ENCODE measurements around the gene USH2A.

USH2A gene

GRCh38 chr1:216057947-216058346 lies 365.3 kb downstream of the USH2A start:
- Mint-ChIP-seq H3K4me1 (ENCODE audit: low read depth) (no peaks in the 10 kb centered on the region), H3K9me3 (peaks cover under 1% of the 10 kb centered on the region), H3K4me3 (no peak overlapping the region), H3K36me3 (ENCODE audit: low read depth) (no peaks in the 10 kb centered on the region), H3K27ac (no peak overlapping the region), H3K27me3 (ENCODE audit: low read depth) (no peaks in the 10 kb centered on the region)

GRCh38 chr1:216057063-216057462 lies 366.2 kb downstream of the USH2A start:
- H3K4me1 Mint-ChIP-seq (ENCODE audit: low read depth): no peaks in the 10 kb centered on the region
- no peak overlapping the region for H3K27ac Mint-ChIP-seq
- peaks cover 5% of the 10 kb centered on the region for H3K9me3 Mint-ChIP-seq
- H3K27me3 Mint-ChIP-seq (ENCODE audit: low read depth): no peaks in the 10 kb centered on the region
- H3K4me3 Mint-ChIP-seq: no peak overlapping the region
- H3K36me3 Mint-ChIP-seq (ENCODE audit: low read depth): no peaks in the 10 kb centered on the region

- Mint-ChIP-seq H3K27ac (no peak overlapping the region), H3K4me1 (ENCODE audit: low read depth) (no peaks in the 10 kb centered on the region)
Measured at GRCh38 chr1:216055004-216055403, 368.2 kb downstream of the USH2A start.

GRCh38 chr1:216054600-216054999 lies 368.6 kb downstream of the USH2A start:
- Mint-ChIP-seq H3K36me3 (ENCODE audit: low read depth) (no peaks in the 10 kb centered on the region), H3K4me3 (no peak overlapping the region), H3K27me3 (ENCODE audit: low read depth) (no peaks in the 10 kb centered on the region), H3K9me3 (peaks cover 8% of the 10 kb centered on the region), H3K4me1 (ENCODE audit: low read depth) (no peaks in the 10 kb centered on the region), H3K27ac (no peak overlapping the region)

More at GRCh38 chr1:216055004-216055403, 368.2 kb downstream of the USH2A start:
- Mint-ChIP-seq H3K27me3 (ENCODE audit: low read depth) (no peaks in the 10 kb centered on the region), H3K36me3 (ENCODE audit: low read depth) (no peaks in the 10 kb centered on the region), H3K4me3 (no peak overlapping the region), H3K9me3 (peaks cover 8% of the 10 kb centered on the region)

GRCh38 chr1:216051071-216051470 lies 372.2 kb downstream of the USH2A start:
- Mint-ChIP-seq H3K4me3 (no peak overlapping the region), H3K27me3 (ENCODE audit: low read depth) (no peaks in the 10 kb centered on the region), H3K36me3 (ENCODE audit: low read depth) (no peaks in the 10 kb centered on the region), H3K4me1 (ENCODE audit: low read depth) (no peaks in the 10 kb centered on the region), H3K9me3 (peaks cover 8% of the 10 kb centered on the region), H3K27ac (no peak overlapping the region)

GRCh38 chr1:216049741-216050430 lies 373.4 kb downstream of the USH2A start:
- Mint-ChIP-seq H3K4me1 (ENCODE audit: low read depth) (no peaks in the 10 kb centered on the region), H3K4me3 (no peak overlapping the region), H3K9me3 (peaks cover 8% of the 10 kb centered on the region), H3K27ac (no peak overlapping the region), H3K27me3 (ENCODE audit: low read depth) (no peaks in the 10 kb centered on the region), H3K36me3 (ENCODE audit: low read depth) (no peaks in the 10 kb centered on the region)

- H3K27me3 Mint-ChIP-seq (ENCODE audit: low read depth): no peaks in the 10 kb centered on the region
- H3K36me3 Mint-ChIP-seq (ENCODE audit: low read depth): no peaks in the 10 kb centered on the region
- peaks cover 8% of the 10 kb centered on the region for H3K9me3 Mint-ChIP-seq
- H3K4me1 Mint-ChIP-seq (ENCODE audit: low read depth): no peaks in the 10 kb centered on the region
- H3K4me3 Mint-ChIP-seq: no peak overlapping the region
- H3K27ac Mint-ChIP-seq: no peak overlapping the region
Measured at GRCh38 chr1:216047811-216048572, 375.3 kb downstream of the USH2A start.

- H3K4me3 Mint-ChIP-seq: no peak overlapping the region
- H3K27ac Mint-ChIP-seq: no peak overlapping the region
- no peaks in the 10 kb centered on the region for H3K27me3 Mint-ChIP-seq (ENCODE audit: low read depth)
- peaks cover 3% of the 10 kb centered on the region for H3K9me3 Mint-ChIP-seq
- no peaks in the 10 kb centered on the region for H3K36me3 Mint-ChIP-seq (ENCODE audit: low read depth)
- H3K4me1 Mint-ChIP-seq (ENCODE audit: low read depth): no peaks in the 10 kb centered on the region
Measured at GRCh38 chr1:216046336-216046735, 376.9 kb downstream of the USH2A start.

GRCh38 chr1:216045400-216045799 lies 377.8 kb downstream of the USH2A start:
- no peaks in the 10 kb centered on the region for H3K9me3 Mint-ChIP-seq
- H3K4me1 Mint-ChIP-seq (ENCODE audit: low read depth): no peaks in the 10 kb centered on the region
- no peaks in the 10 kb centered on the region for H3K27me3 Mint-ChIP-seq (ENCODE audit: low read depth)
- no peaks in the 10 kb centered on the region for H3K36me3 Mint-ChIP-seq (ENCODE audit: low read depth)
- no peak overlapping the region for H3K27ac Mint-ChIP-seq
- no peak overlapping the region for H3K4me3 Mint-ChIP-seq

- Mint-ChIP-seq H3K4me3 (no peak overlapping the region), H3K4me1 (ENCODE audit: low read depth) (no peaks in the 10 kb centered on the region), H3K27me3 (ENCODE audit: low read depth) (no peaks in the 10 kb centered on the region), H3K27ac (no peak overlapping the region), H3K9me3 (no peaks in the 10 kb centered on the region), H3K36me3 (ENCODE audit: low read depth) (no peaks in the 10 kb centered on the region)
Measured at GRCh38 chr1:216044538-216044937, 378.7 kb downstream of the USH2A start.

- Mint-ChIP-seq H3K27ac (no peak overlapping the region), H3K4me3 (no peak overlapping the region), H3K27me3 (ENCODE audit: low read depth) (no peaks in the 10 kb centered on the region), H3K36me3 (ENCODE audit: low read depth) (no peaks in the 10 kb centered on the region), H3K4me1 (ENCODE audit: low read depth) (no peaks in the 10 kb centered on the region), H3K9me3 (no peaks in the 10 kb centered on the region)
Measured at GRCh38 chr1:216034506-216034905, 388.7 kb downstream of the USH2A start.

GRCh38 chr1:216032961-216033614 lies 390.2 kb downstream of the USH2A start:
- Mint-ChIP-seq H3K27me3 (ENCODE audit: low read depth) (no peaks in the 10 kb centered on the region), H3K27ac (no peak overlapping the region), H3K4me1 (ENCODE audit: low read depth) (no peaks in the 10 kb centered on the region), H3K9me3 (no peaks in the 10 kb centered on the region), H3K36me3 (ENCODE audit: low read depth) (no peaks in the 10 kb centered on the region), H3K4me3 (no peak overlapping the region)

GRCh38 chr1:216032284-216032683 lies 391.0 kb downstream of the USH2A start:
- Mint-ChIP-seq H3K27me3 (ENCODE audit: low read depth) (no peaks in the 10 kb centered on the region), H3K27ac (no peak overlapping the region), H3K36me3 (ENCODE audit: low read depth) (no peaks in the 10 kb centered on the region), H3K4me1 (ENCODE audit: low read depth) (no peaks in the 10 kb centered on the region), H3K4me3 (no peak overlapping the region), H3K9me3 (no peaks in the 10 kb centered on the region)

- Mint-ChIP-seq H3K27ac (no peak overlapping the region), H3K4me1 (ENCODE audit: low read depth) (no peaks in the 10 kb centered on the region), H3K4me3 (no peak overlapping the region), H3K27me3 (ENCODE audit: low read depth) (no peaks in the 10 kb centered on the region), H3K36me3 (ENCODE audit: low read depth) (no peaks in the 10 kb centered on the region), H3K9me3 (no peaks in the 10 kb centered on the region)
Measured at GRCh38 chr1:216028631-216029030, 394.6 kb downstream of the USH2A start.

- Mint-ChIP-seq H3K27me3 (ENCODE audit: low read depth) (no peaks in the 10 kb centered on the region), H3K27ac (no peak overlapping the region), H3K4me3 (no peak overlapping the region), H3K9me3 (no peaks in the 10 kb centered on the region), H3K4me1 (ENCODE audit: low read depth) (no peaks in the 10 kb centered on the region), H3K36me3 (ENCODE audit: low read depth) (no peaks in the 10 kb centered on the region)
Measured at GRCh38 chr1:216024546-216024945, 398.7 kb downstream of the USH2A start.

All from T-helper 1 cell treated with Interleukin-12 subunit alpha and Interleukin-12 subunit beta and Interleukin-4 antibody, amounts not matched to agents 30 μg/mL and 1 μg/mL, for 36 hours (primary cell).